H1 (cell line): ENCODE measurements around the gene KCTD11. TPM values are rescaled to one million over a fixed set of nuclear protein-coding genes. Genes with fewer than 3 reads are reported as not detected.
"Not testable (repeated sequence)": the region's sequence is repeated elsewhere in the genome, so short reads cannot be mapped to it uniquely, and the experiment has no call there.

Experiments
- CTCF ChIA-PET: fragments of 300-600 bp; sonication (Branson Sonifier 250); formaldehyde crosslinking; loops from one replicate; lab custom pipeline; 2021; ENCODE audit not compliant: partially characterized antibody; lab: Charles Lee
- POLR2A ChIA-PET: fragments of 300-600 bp; sonication (Branson Sonifier 250); formaldehyde crosslinking; loops from one replicate; lab custom pipeline; 2021; ENCODE audit warnings: inconsistent platforms; ENCODE audit not compliant: partially characterized antibody; lab: Charles Lee
- DNase-seq, 2 experiments: peaks; one replicate each; pipeline versions ENCODE4 v3.0.0 to v3.0.0-alpha.2; 2010 to 2022; ENCODE audit warnings: low spot score in 2 of 2, low read depth in 1 of 2, mixed read lengths in 1 of 2
- FAIRE-seq: peaks from 2 replicates; lab custom pipeline; 2011; peaks lifted over from hg19 to GRCh38; lab: Jason Lieb, UNC
- H2AFZ ChIP-seq: 2 replicates; pipeline ENCODE4 v1.8.1; 2012; ENCODE audit warnings: low read length, inconsistent platforms
- H2AK5ac ChIP-seq: 2 replicates; pipeline ENCODE4 v1.6.1; 2013; ENCODE audit warnings: low read depth, low read length
- H2BK120ac ChIP-seq: replicated peaks from 2 replicates; pipeline ENCODE3; 2013; ENCODE audit warnings: low read depth, low read length, inconsistent platforms
- H2BK12ac ChIP-seq: 2 replicates; pipeline ENCODE4 v1.6.1; 2013; ENCODE audit warnings: low read depth, low read length
- H2BK15ac ChIP-seq: 2 replicates; pipeline ENCODE4 v1.6.1; 2013; ENCODE audit warnings: low read length
- H2BK20ac ChIP-seq: 2 replicates; pipeline ENCODE4 v1.6.1; 2013; ENCODE audit warnings: low read length
- H2BK5ac ChIP-seq: 2 replicates; pipeline ENCODE4 v1.6.1; 2013; ENCODE audit warnings: low read depth, low read length
- H3K14ac ChIP-seq: 2 replicates; pipeline ENCODE4 v1.6.1; 2013; ENCODE audit warnings: inconsistent platforms; ENCODE audit not compliant: insufficient read length
- H3K18ac ChIP-seq: 2 replicates; pipeline ENCODE4 v1.6.1; 2013; ENCODE audit warnings: low read length; ENCODE audit errors: extremely low read depth
- H3K23ac ChIP-seq: 2 replicates; pipeline ENCODE4 v1.6.1; 2013; ENCODE audit warnings: inconsistent platforms; ENCODE audit not compliant: insufficient read length
- H3K23me2 ChIP-seq: 2 replicates; pipeline ENCODE4 v1.6.1; 2013; ENCODE audit warnings: low read depth, low read length
- H3K27ac ChIP-seq: 2 replicates; pipeline ENCODE4 v1.6.1; 2011; ENCODE audit warnings: low read depth, low read length, inconsistent platforms
- H3K27me3 ChIP-seq, 4 experiments: replicated peaks in 1 of 4; 1 replicate in 1 of 4; 2 replicates in 3 of 4; pipeline versions ENCODE4 v1.6.1 to v1.8.1; 2011 to 2013; ENCODE audit warnings: low read length in 3 of 4, mild to moderate bottlenecking in 3 of 4, inconsistent platforms in 2 of 4, mixed read lengths in 2 of 4, moderate library complexity in 1 of 4; ENCODE audit not compliant: control insufficient read depth in 3 of 4, insufficient read depth in 3 of 4; ENCODE audit errors: extremely low read depth in 1 of 4
- H3K36me3 ChIP-seq, 4 experiments: 2 replicates each; pipeline versions ENCODE4 v1.6.1 to v1.8.1; 2011 to 2013; ENCODE audit warnings: mild to moderate bottlenecking in 4 of 4, low read length in 3 of 4, moderate library complexity in 2 of 4, control low read depth in 1 of 4, inconsistent platforms in 1 of 4; ENCODE audit not compliant: insufficient read depth in 4 of 4, control insufficient read depth in 2 of 4
- H3K4ac ChIP-seq: replicated peaks from 2 replicates; pipeline ENCODE3; 2013; ENCODE audit warnings: low read length, low read depth, mixed read lengths, inconsistent platforms; ENCODE audit not compliant: insufficient read length
- H3K4me1 ChIP-seq, 4 experiments: replicated peaks in 1 of 4; 1 replicate in 1 of 4; 2 replicates in 3 of 4; pipeline versions ENCODE4 v1.6.1 to v1.8.1; 2011 to 2013; ENCODE audit warnings: low read length in 3 of 4, inconsistent platforms in 2 of 4, mixed read lengths in 1 of 4; ENCODE audit not compliant: insufficient read depth in 4 of 4, control insufficient read depth in 3 of 4
- H3K4me2 ChIP-seq, 2 experiments: 2 replicates each; pipeline versions ENCODE4 v1.6.1 to v1.8.1; 2011 to 2013; ENCODE audit warnings: low read depth in 2 of 2, low read length in 2 of 2, control low read depth in 1 of 2, inconsistent platforms in 1 of 2, mild to moderate bottlenecking in 1 of 2; ENCODE audit not compliant: insufficient read depth in 1 of 2
- H3K4me3 ChIP-seq, 4 experiments: fragments of 200-600, 300-600 bp in 1 of 4; sonication (generic), shearing (Covaris generic), sonication (Bioruptor Twin) in 1 of 4; 2 replicates each; pipeline versions ENCODE4 v1.5.1 to v1.8.1; 2011 to 2016; ENCODE audit warnings: low read length in 4 of 4, low read depth in 3 of 4, control low read depth in 2 of 4, inconsistent platforms in 2 of 4, mild to moderate bottlenecking in 2 of 4, mixed read lengths in 1 of 4, moderate library complexity in 1 of 4; ENCODE audit not compliant: insufficient read depth in 2 of 4; ENCODE audit errors: extremely low read depth in 1 of 4
- H3K56ac ChIP-seq: replicated peaks from 2 replicates; pipeline ENCODE3; 2013; ENCODE audit warnings: low read depth, mild to moderate bottlenecking, mixed read lengths, low read length, inconsistent platforms; ENCODE audit not compliant: insufficient read length
- H3K79me1 ChIP-seq: 2 replicates; pipeline ENCODE4 v1.6.1; 2013; ENCODE audit warnings: low read depth, low read length, control low read depth
- H3K79me2 ChIP-seq, 2 experiments: 2 replicates each; pipeline versions ENCODE4 v1.6.1 to v1.8.1; 2012 to 2013; ENCODE audit warnings: low read length in 2 of 2, mild to moderate bottlenecking in 2 of 2, inconsistent platforms in 1 of 2; ENCODE audit not compliant: insufficient read depth in 2 of 2, control insufficient read depth in 1 of 2
- H3K9ac ChIP-seq, 4 experiments: replicated peaks in 1 of 4; 1 replicate in 1 of 4; 2 replicates in 3 of 4; pipeline versions ENCODE4 v1.6.1 to v1.8.1; 2011 to 2013; ENCODE audit warnings: low read depth in 3 of 4, low read length in 3 of 4, control low read depth in 2 of 4, mild to moderate bottlenecking in 2 of 4, moderate library complexity in 2 of 4, inconsistent platforms in 1 of 4; ENCODE audit errors: extremely low read depth in 1 of 4
- H3K9me3 ChIP-seq, 2 experiments: 2 replicates each; pipeline versions ENCODE4 v1.6.1 to v1.8.1; 2012 to 2013; ENCODE audit warnings: mild to moderate bottlenecking in 2 of 2, moderate library complexity in 2 of 2, control low read depth in 1 of 2, inconsistent platforms in 1 of 2, low read depth in 1 of 2, low read length in 1 of 2, mixed read lengths in 1 of 2; ENCODE audit not compliant: insufficient read depth in 2 of 2
- H4K20me1 ChIP-seq, 2 experiments: replicated peaks in 1 of 2; 2 replicates each; pipeline versions ENCODE3 to v1.8.1; 2011 to 2013; ENCODE audit warnings: inconsistent platforms in 2 of 2, low read length in 2 of 2, mild to moderate bottlenecking in 1 of 2; ENCODE audit not compliant: insufficient read depth in 2 of 2, control insufficient read depth in 1 of 2
- H4K5ac ChIP-seq: 2 replicates; pipeline ENCODE4 v1.6.1; 2013; ENCODE audit warnings: low read length, low read depth, mixed read lengths, inconsistent platforms; ENCODE audit not compliant: insufficient read length
- H4K8ac ChIP-seq: 2 replicates; pipeline ENCODE4 v1.8.0; 2013; ENCODE audit warnings: mild to moderate bottlenecking, moderate library complexity, low read length, inconsistent platforms; ENCODE audit not compliant: insufficient read depth; ENCODE audit errors: extremely low read depth
- H4K91ac ChIP-seq: replicated peaks from 2 replicates; pipeline ENCODE3; 2013; ENCODE audit warnings: low read length, mixed read lengths, inconsistent platforms; ENCODE audit not compliant: insufficient read length
- WGBS, 2 experiments: shearing (Covaris generic) in 1 of 2; methylation state at CpG; one replicate each; pipeline versions ENCODE4 v1.1.6 to v1.1.7; 2013 to 2015; ENCODE audit warnings: low lambda C conversion rate in 2 of 2, mixed read lengths in 2 of 2, inconsistent platforms in 1 of 2, low coverage in 1 of 2, missing lambda C conversion rate in 1 of 2; ENCODE audit not compliant: insufficient replicate concordance in 2 of 2, insufficient coverage in 1 of 2, insufficient read length in 1 of 2; ENCODE audit errors: extremely low coverage in 1 of 2, missing lambda C conversion rate in 1 of 2; 5-methylcytosine and 5-hydroxymethylcytosine counted together
- polyA plus RNA-seq, 7 experiments: library from polyadenylated mRNA; depleted of rRNA in 3 of 7; stranded (reverse) in 5 of 7; unstranded in 2 of 7; fragments of >200 nt in 5 of 7; fragments of 200-250 nt in 2 of 7; gene quantifications; 1 replicate in 5 of 7; 2 replicates in 1 of 7; 4 replicates in 1 of 7; pipeline versions ENCODE4 v1.2.1 to v1.2.3, GENCODE V29; 2011 to 2013; ENCODE audit warnings: missing spikeins in 2 of 7, mixed read lengths in 2 of 7
- total RNA-seq: library from RNA; stranded (reverse); fragmentation: NEBNext Ultra II Directional; extraction: Animal tissue kit (Norgen Biotek cat#: 25700); gene quantifications from 2 replicates; pipeline ENCODE4 v1.2.1, GENCODE V29; 2021

The KCTD11 gene
- total and polyA plus RNA-seq, 2 of the 8 experiments (the other 6 are each of a cell fraction or from before 2014, with no cell fraction given) = 8.6 to 9.2 TPM

DNA sequence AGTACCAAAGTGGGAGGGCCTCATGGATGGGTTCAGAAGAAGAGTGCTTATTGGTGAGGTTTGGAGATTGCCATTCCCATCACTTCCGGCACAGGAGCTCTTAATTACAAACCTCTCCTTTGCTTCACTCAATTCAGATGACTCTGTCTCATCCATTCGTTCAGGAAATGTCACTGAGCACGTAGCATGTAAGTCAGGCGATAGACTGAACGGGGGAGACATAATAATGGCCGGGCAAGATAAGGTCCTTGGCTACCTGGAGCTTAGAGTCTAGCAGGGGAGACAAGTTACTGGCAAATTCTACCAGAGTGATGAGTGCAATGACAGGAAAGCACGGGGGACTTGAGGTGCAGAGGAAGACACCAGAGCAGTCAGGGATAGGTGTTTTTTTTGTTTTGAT is 14.0 kb downstream of the KCTD11 start:
- not testable (repeated sequence) for H2AK5ac ChIP-seq, H2BK20ac ChIP-seq, DNase-seq, H3K9ac ChIP-seq, H4K91ac ChIP-seq, H3K4me3 ChIP-seq, H2BK120ac ChIP-seq, H3K27ac ChIP-seq, H4K20me1 ChIP-seq, H2BK5ac ChIP-seq, H4K8ac ChIP-seq, H2BK15ac ChIP-seq, H3K14ac ChIP-seq, H3K27me3 ChIP-seq, H3K4ac ChIP-seq, H2BK12ac ChIP-seq, H3K23ac ChIP-seq, FAIRE-seq, H2AFZ ChIP-seq, H3K23me2 ChIP-seq, H3K9me3 ChIP-seq, H3K4me2 ChIP-seq, H3K79me1 ChIP-seq, H3K79me2 ChIP-seq, H3K18ac ChIP-seq, H3K56ac ChIP-seq, H3K36me3 ChIP-seq, H4K5ac ChIP-seq
- WGBS, 2 experiments = 91% methylated on average over 6 of the region's 7 CpGs; no CpG with 5 or more reads in 1 of the 2 experiments
- ChIA-PET CTCF (interaction anchor here (0.6 to 0.7 kb wide), 2 partner anchors 35 to 101 kb away, joined by 3 read pairs; no protein-coding TSS in a partner anchor), POLR2A (interaction anchor here (0.5 kb wide), 1 partner anchor 27 kb away, joined by 3 read pairs; no protein-coding TSS in a partner anchor)
- H3K4me1 ChIP-seq = peaks cover 0 to 11% (median 4%) of the 10 kb centered on the region in 4 experiments; a peak in 5 of 7 replicates
